HepG2 (cell line): ENCODE measurements around the gene FAT1. TPM values are rescaled to one million over a fixed set of nuclear protein-coding genes. Genes with fewer than 3 reads are reported as not detected.

Experiments
- HHEX ChIP-seq: IDR thresholded peaks from 2 replicates; pipeline ENCODE4 v1.6.1; 2016; ENCODE audit warnings: control low read depth
- HIVEP1 ChIP-seq: sonication (generic); formaldehyde crosslinking; IDR thresholded peaks from 2 replicates; pipeline ENCODE4 v1.4.0; 2020; ENCODE audit warnings: mild to moderate bottlenecking, missing genetic modification reagents
- HOMEZ ChIP-seq: IDR thresholded peaks from 2 replicates; pipeline ENCODE4 v1.6.1; 2016; ENCODE audit warnings: low read depth
- HOXA9 ChIP-seq: sonication (generic); formaldehyde crosslinking; IDR thresholded peaks from 2 replicates; pipeline ENCODE4 v1.8.1; 2022; ENCODE audit warnings: missing genetic modification reagents, mild to moderate bottlenecking, moderate library complexity, borderline replicate concordance
- IKZF4 ChIP-seq: sonication (generic); formaldehyde crosslinking; IDR thresholded peaks from 2 replicates; pipeline ENCODE4 v1.5.1; 2020; ENCODE audit warnings: borderline replicate concordance, mild to moderate bottlenecking, low read depth, missing genetic modification reagents; ENCODE audit errors: not compliant biosample characterization
- JDP2 ChIP-seq: sonication (generic); formaldehyde crosslinking; IDR thresholded peaks from 2 replicates; pipeline ENCODE4 v1.8.1; 2022; ENCODE audit warnings: missing genetic modification reagents, borderline replicate concordance
- KDM4B ChIP-seq: sonication (generic); formaldehyde crosslinking; IDR thresholded peaks from 2 replicates; pipeline ENCODE4 v1.4.0; 2020; ENCODE audit warnings: missing genetic modification reagents
- MBNL3 ChIP-seq: fragments of 250-450 bp; sonication (Bioruptor Pico); conservative IDR thresholded peaks from 2 replicates; pipeline ENCODE4 v1.8.0; 2022; ENCODE audit warnings: mild to moderate bottlenecking, inconsistent platforms
- MZF1 ChIP-seq: sonication (generic); formaldehyde crosslinking; IDR thresholded peaks from 2 replicates; pipeline ENCODE4 v1.8.1; 2023; ENCODE audit warnings: mild to moderate bottlenecking, missing genetic modification reagents, borderline replicate concordance
- NFYB ChIP-seq: sonication (generic); formaldehyde crosslinking; IDR thresholded peaks from 2 replicates; pipeline ENCODE4 v1.4.0; 2020; ENCODE audit warnings: missing genetic modification reagents
- NONO ChIP-seq, 2 experiments: fragments of 450-650 bp in 1 of 2; sonication (generic) in 1 of 2; formaldehyde crosslinking in 1 of 2; IDR thresholded peaks in 1 of 2; conservative IDR thresholded peaks in 1 of 2; 2 replicates each; pipeline versions ENCODE4 v1.6.1 to v1.8.0; 2017 to 2022; ENCODE audit warnings: mild to moderate bottlenecking in 1 of 2, missing genetic modification reagents in 1 of 2, moderate library complexity in 1 of 2
- POLR2AphosphoS2 ChIP-seq: IDR thresholded peaks from 2 replicates; pipeline ENCODE4 v1.6.1; 2011; ENCODE audit warnings: low read depth, low read length, improper control_type of control experiment
- POLR2G ChIP-seq: fragments of 200-400 bp; formaldehyde crosslinking; IDR thresholded peaks from 2 replicates; pipeline ENCODE4 v1.6.1; 2018; ENCODE audit warnings: mild to moderate bottlenecking, low read depth, low read length, moderate library complexity
- RFX3 ChIP-seq: IDR thresholded peaks from 2 replicates; pipeline ENCODE4 v1.6.1; 2016; ENCODE audit warnings: missing biosample characterization, missing genetic modification reagents
- SP1 ChIP-seq, 2 experiments: fragments of 450-650 bp in 1 of 2; sonication (generic) in 1 of 2; formaldehyde crosslinking in 1 of 2; IDR thresholded peaks; 2 replicates each; pipeline versions ENCODE4 v1.4.0 to v1.6.1; 2016 to 2020; ENCODE audit warnings: missing genetic modification reagents in 1 of 2
- SRSF9 ChIP-seq: fragments of 200-400 bp; formaldehyde crosslinking; IDR thresholded peaks from 2 replicates; pipeline ENCODE4 v1.6.1; 2018; ENCODE audit warnings: borderline replicate concordance, mild to moderate bottlenecking, low read depth, low read length; ENCODE audit not compliant: insufficient read depth, poor library complexity, severe bottlenecking
- TCF12 ChIP-seq, 2 experiments: fragments of 450-650 bp in 1 of 2; sonication (generic) in 1 of 2; formaldehyde crosslinking in 1 of 2; IDR thresholded peaks; 2 replicates each; pipeline versions ENCODE4 v1.6.1 to v1.8.0; 2017 to 2022; ENCODE audit warnings: antibody characterized with exemption in 1 of 2, mild to moderate bottlenecking in 1 of 2, missing genetic modification reagents in 1 of 2, moderate library complexity in 1 of 2
- TFAP4 ChIP-seq: sonication (generic); IDR thresholded peaks from 2 replicates; pipeline ENCODE4 v1.6.1; 2016; ENCODE audit warnings: low read depth, borderline replicate concordance
- YY1 ChIP-seq: IDR thresholded peaks from 2 replicates; pipeline ENCODE4 v1.6.1; 2011; ENCODE audit warnings: low read length, low read depth, moderate library complexity, mild to moderate bottlenecking; ENCODE audit not compliant: insufficient read depth, insufficient replicate concordance
- ZFP1 ChIP-seq: IDR thresholded peaks from 2 replicates; pipeline ENCODE4 v1.6.1; 2016
- ZNF292 ChIP-seq: sonication (generic); formaldehyde crosslinking; IDR thresholded peaks from 2 replicates; pipeline ENCODE4 v1.8.1; 2022; ENCODE audit warnings: mild to moderate bottlenecking, low read depth, missing genetic modification reagents, borderline replicate concordance
- ZNF512B ChIP-seq: sonication (generic); formaldehyde crosslinking; IDR thresholded peaks from 2 replicates; pipeline ENCODE4 v1.5.1; 2020; ENCODE audit warnings: missing genetic modification reagents, mild to moderate bottlenecking, borderline replicate concordance
- ZNF552 ChIP-seq: sonication (generic); formaldehyde crosslinking; IDR thresholded peaks from 2 replicates; pipeline ENCODE4 v1.9.0; 2022; ENCODE audit warnings: missing genetic modification reagents, mild to moderate bottlenecking, borderline replicate concordance
- ZNF605 ChIP-seq: sonication (generic); formaldehyde crosslinking; IDR thresholded peaks from 2 replicates; pipeline ENCODE4 v1.8.0; 2022; ENCODE audit warnings: mild to moderate bottlenecking, missing genetic modification reagents
- polyA plus RNA-seq, 8 experiments: library from polyadenylated mRNA; depleted of rRNA in 3 of 8; stranded (reverse) in 7 of 8; unstranded in 1 of 8; fragments of >200 nt; fragmentation: Illumina TruSeq in 4 of 8; extraction: Trizol in 4 of 8; gene quantifications; 2 replicates each; pipeline versions ENCODE4 v1.2.1 to v1.2.3, GENCODE V29; 2011 to 2016; ENCODE audit warnings: low read depth in 4 of 8, missing spikeins in 1 of 8, mixed read lengths in 1 of 8; ENCODE audit not compliant: insufficient read depth in 1 of 8
- total RNA-seq, 5 experiments: library from RNA; depleted of rRNA; stranded (reverse); fragments of >200 nt; fragmentation: Illumina TruSeq; extraction: Trizol; gene quantifications; 2 replicates each; pipeline ENCODE4 v1.2.3, GENCODE V29; 2016; ENCODE audit warnings: low read depth in 1 of 5

The FAT1 gene
- total and polyA plus RNA-seq, 2 of the 13 experiments (the other 11 are each of a cell fraction or from before 2014, with no cell fraction given) = 185 to 216 TPM

- peak; percentile 65 for TF ChIP-seq YY1
- TF ChIP-seq ZFP1 (CRISPR knock-in tag) = no peak
- no peak; the same call in 1 of the 2 replicates for TF ChIP-seq JDP2
- no peak for TF ChIP-seq SP1 (IDR thresholded peaks at IDR 0.05)
- TF ChIP-seq SP1 (CRISPR knock-in tag; IDR thresholded peaks at IDR 0.05) = peak; percentile 43; the same call in 1 of the 2 replicates
- no peak for TF ChIP-seq SRSF9
- TF ChIP-seq HHEX (CRISPR knock-in tag) = no peak
- TF ChIP-seq POLR2G = peak; percentile 92
- TF ChIP-seq IKZF4 (CRISPR knock-in tag) = peak; percentile 54
- peak; percentile 36; the same call in 1 of the 2 replicates for TF ChIP-seq KDM4B
- peak; percentile 14; the same call in 1 of the 2 replicates for TF ChIP-seq ZNF512B (CRISPR knock-in tag)
- no peak for TF ChIP-seq NONO (IDR thresholded peaks at IDR 0.05)
- TF ChIP-seq NONO (CRISPR knock-in tag; conservative IDR thresholded peaks at IDR 0.05) = peak; percentile 60
- no peak for TF ChIP-seq HOXA9 (CRISPR knock-in tag)
- no peak for TF ChIP-seq RFX3 (CRISPR knock-in tag)
- no peak; the same call in 1 of the 2 replicates for TF ChIP-seq ZNF552 (CRISPR knock-in tag)
- peak; percentile 59; the same call in 1 of the 2 replicates for TF ChIP-seq TFAP4
- 0 out of 2 replicates have a peak, but pooled peaks have one; percentile 49 for TF ChIP-seq HIVEP1 (CRISPR knock-in tag)
- no peak for TF ChIP-seq ZNF292
- no peak for TF ChIP-seq MZF1 (CRISPR knock-in tag)
- TF ChIP-seq POLR2AphosphoS2 = no peak
- no peak; the same call in 1 of the 2 replicates for TF ChIP-seq ZNF605
- TF ChIP-seq MBNL3 = no peak
- 0 out of 2 replicates have a peak, but pooled peaks have one; percentile 19 for TF ChIP-seq HOMEZ
- TF ChIP-seq NFYB (CRISPR knock-in tag) = 0 out of 2 replicates have a peak, but pooled peaks have one; percentile 7
- no peak for TF ChIP-seq TCF12 (IDR thresholded peaks at IDR 0.05)
- TF ChIP-seq TCF12 (CRISPR knock-in tag; IDR thresholded peaks at IDR 0.05) = no peak
These were observed 2.9 kb upstream of the FAT1 start (continued) for GRCh38 chr4:186726426-186727168.
